Heart right ventricle (tissue), 16 donors: ENCODE results near the gene CNDP1. TPM values are rescaled to one million over a fixed set of nuclear protein-coding genes. Genes with fewer than 3 reads are reported as not detected.

Experiments
- ATAC-seq, 8 donors: fragments of 200-7000 bp; cut with Tn5 transposase; one replicate each; pipeline ENCODE4 v1.9.1; 2020; ENCODE audit warnings: mild to moderate bottlenecking in 8 of 8, moderate library complexity in 8 of 8, moderate number of reproducible peaks in 1 of 8
- DNase-seq, 2 donors: peaks; one replicate each; pipeline ENCODE4 v3.0.0-alpha.2; 2020
- H3K27ac ChIP-seq, 10 donors: fragments of 200-600 bp; sonication (generic) in 2 of 10; one replicate each; pipeline versions ENCODE4 v1.5.0 to v1.8.0; 2020 to 2022; ENCODE audit warnings: mild to moderate bottlenecking in 3 of 10
- H3K27me3 ChIP-seq, 7 donors: fragments of 200-600 bp; one replicate each; pipeline ENCODE4 v1.8.0; 2021 to 2022; ENCODE audit warnings: mild to moderate bottlenecking in 2 of 7
- H3K36me3 ChIP-seq, 9 donors: fragments of 200-600 bp; sonication (generic) in 1 of 9; one replicate each; pipeline versions ENCODE4 v1.5.0 to v1.8.0; 2020 to 2022; ENCODE audit warnings: mild to moderate bottlenecking in 2 of 9
- H3K4me1 ChIP-seq, 9 donors: fragments of 200-600 bp; sonication (generic) in 1 of 9; one replicate each; pipeline versions ENCODE4 v1.5.0 to v1.8.0; 2020 to 2022; ENCODE audit warnings: mild to moderate bottlenecking in 4 of 9
- H3K4me3 ChIP-seq, 10 donors: fragments of 200-600 bp; sonication (generic) in 2 of 10; one replicate each; pipeline versions ENCODE4 v1.5.0 to v1.8.0; 2020 to 2022; ENCODE audit warnings: mild to moderate bottlenecking in 7 of 10, moderate library complexity in 2 of 10
- H3K9me3 ChIP-seq, 11 donors: fragments of 200-600 bp in 10 of 11; sonication (generic) in 2 of 11; one replicate each; pipeline versions ENCODE4 v1.5.0 to v1.8.0; 2013 to 2022; ENCODE audit warnings: mild to moderate bottlenecking in 2 of 11, control low read depth in 1 of 11, moderate library complexity in 1 of 11
- WGBS, 2 donors: extraction: QIAGEN DNeasy Blood & Tissue Kit; methylation state at CpG; one replicate each; pipeline ENCODE4 v1.1.7; 2013; ENCODE audit warnings: inconsistent platforms in 1 of 2; 5-methylcytosine and 5-hydroxymethylcytosine counted together
- intact Hi-C, 10 donors: fragments of 100-400 bp; cut with DNase I; formaldehyde crosslinking; loops; one replicate each; pipeline versions ENCODE4 v1.11.1 to v1.14.2; 2022
- polyA plus RNA-seq, 2 donors: library from polyadenylated mRNA; stranded (reverse); fragments of 200-250 nt; gene quantifications; one replicate each; pipeline ENCODE4 v1.2.3, GENCODE V29; 2013
- total RNA-seq, 10 donors: library from RNA; stranded (reverse); fragmentation: NEBNext Ultra II Directional in 3 of 10; extraction: Animal tissue kit (Norgen Biotek cat#: 25700) in 3 of 10; gene quantifications; one replicate each; pipeline versions ENCODE4 v1.2.1 to v1.2.4, GENCODE V29; 2021 to 2023
- TF ChIP-seq, protein P1 (sequence below), 9 donors: fragments of 200-600 bp; sonication (generic) in 2 of 9; IDR thresholded peaks; one replicate each; pipeline versions ENCODE4 v1.5.0 to v1.8.0; 2021 to 2022; ENCODE audit warnings: antibody characterized with exemption in 9 of 9, mild to moderate bottlenecking in 5 of 9, moderate library complexity in 1 of 9
- donor health status: Arrhythmogenic right ventricular cardiomyopathy.
- donor health status: ischemic (EF 13 %, LVEDD 7.1; RV severe dilation, severe dysfunction).
- donor health status: healthy with polysubstance abuse.
- donor health status: DM: no; HTN: yes; CAD: no.
- donor health status: DM: no; HTN: no; CAD: no.
- donor health status: ischemic (EF 25% LVEDD 6.9; RV normal size, moderate dysfunction).
- donor health status: ischemic (EF 25% LVEDD 5.7; RV mildly dilated, moderate dysfunction).
- donor health status: healthy.
- donor health status: DM: yes; HTN: yes; CAD: no.
- donor health status: Ischemic cardiomyopathy.
- donor health status: ischemic (EF 35%, LVEDD 5.7; RV mildly dilated, moderate dysfunction).
- donor health status: nonischemic (EF 11% LVEDD 7.7; RV severe dilation, severe dysfunction).
- donor health status: DM: yes; HTN: yes; CAD: no.
- donor health status: PGD.
- donor health status: ischemic (EF 29% LVEDD 5.4; RV normal size, mild dysfunction).
- donor health status: nonischemic (EF 23%, LVEDD 6.1; RV moderate dilation, normal function).

The CNDP1 gene
- total and polyA plus RNA-seq, 12 donors, result 0.11 to 0.12 TPM; not detected in 10

DNA sequence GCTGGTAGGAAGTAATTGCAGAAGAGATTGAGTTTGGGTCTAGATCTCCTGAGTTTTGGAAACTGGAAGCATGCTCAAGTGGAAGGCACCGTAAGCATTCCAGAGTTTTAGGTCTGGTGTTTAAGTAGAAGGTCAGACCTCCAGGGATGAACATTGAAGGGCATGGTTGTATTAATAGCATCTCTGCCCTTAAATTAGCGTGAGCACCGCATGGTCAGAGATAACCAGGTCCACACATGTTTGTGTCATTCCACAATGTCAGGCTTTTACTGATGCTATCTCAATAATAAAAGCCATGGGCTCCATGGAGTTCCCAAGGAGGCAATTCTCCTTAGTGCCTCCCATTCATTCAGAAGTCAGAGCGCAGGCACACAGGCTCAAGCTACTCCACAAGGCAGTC is 35.1 kb downstream of the CNDP1 start:
- WGBS, 2 donors, result 61 to 63% methylated on average over 4 of the region's 4 CpGs
- peak in 5 of 8 donors; percentile 30 to 53 (median 44) for ATAC-seq
- Histone ChIP-seq H3K36me3 (no peaks in the 10 kb centered on the region), H3K4me3 (no peak overlapping the region), H3K27me3 (no peaks in the 10 kb centered on the region), H3K9me3 (peaks cover 0 to 9% (median 0%) of the 10 kb centered on the region in 11 donors), H3K27ac (no peak overlapping the region), H3K4me1 (peaks cover 0 to 3% (median 0%) of the 10 kb centered on the region in 9 donors)
- TF ChIP-seq, protein P1, sequence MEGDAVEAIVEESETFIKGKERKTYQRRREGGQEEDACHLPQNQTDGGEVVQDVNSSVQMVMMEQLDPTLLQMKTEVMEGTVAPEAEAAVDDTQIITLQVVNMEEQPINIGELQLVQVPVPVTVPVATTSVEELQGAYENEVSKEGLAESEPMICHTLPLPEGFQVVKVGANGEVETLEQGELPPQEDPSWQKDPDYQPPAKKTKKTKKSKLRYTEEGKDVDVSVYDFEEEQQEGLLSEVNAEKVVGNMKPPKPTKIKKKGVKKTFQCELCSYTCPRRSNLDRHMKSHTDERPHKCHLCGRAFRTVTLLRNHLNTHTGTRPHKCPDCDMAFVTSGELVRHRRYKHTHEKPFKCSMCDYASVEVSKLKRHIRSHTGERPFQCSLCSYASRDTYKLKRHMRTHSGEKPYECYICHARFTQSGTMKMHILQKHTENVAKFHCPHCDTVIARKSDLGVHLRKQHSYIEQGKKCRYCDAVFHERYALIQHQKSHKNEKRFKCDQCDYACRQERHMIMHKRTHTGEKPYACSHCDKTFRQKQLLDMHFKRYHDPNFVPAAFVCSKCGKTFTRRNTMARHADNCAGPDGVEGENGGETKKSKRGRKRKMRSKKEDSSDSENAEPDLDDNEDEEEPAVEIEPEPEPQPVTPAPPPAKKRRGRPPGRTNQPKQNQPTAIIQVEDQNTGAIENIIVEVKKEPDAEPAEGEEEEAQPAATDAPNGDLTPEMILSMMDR (IDR thresholded peaks at IDR 0.05), result no peak
- intact Hi-C loops, result no loop called here
- no peak for DNase-seq

DNA sequence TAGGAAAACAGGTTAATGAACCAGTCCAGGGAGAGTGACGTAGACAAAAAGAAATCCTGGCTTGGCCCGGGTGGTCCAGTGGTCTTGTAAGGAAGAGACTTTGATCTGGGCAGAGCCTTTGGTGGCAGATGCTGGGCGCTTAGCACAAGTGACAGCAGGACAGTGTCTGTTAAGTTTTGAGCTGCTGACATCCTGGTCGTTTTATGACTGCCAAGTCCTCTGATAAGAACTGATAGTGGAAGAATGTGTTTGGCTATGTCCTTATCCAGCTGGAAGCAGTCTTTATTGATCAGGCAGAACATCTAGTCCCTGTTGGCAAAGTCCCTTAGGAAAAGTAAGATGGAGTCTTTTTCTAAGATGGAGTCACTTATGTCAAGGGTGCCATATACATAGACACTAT is 36.0 kb downstream of the CNDP1 start:
- Histone ChIP-seq H3K27ac (no peak overlapping the region), H3K27me3 (no peaks in the 10 kb centered on the region), H3K9me3 (peaks cover 0 to 9% (median 0%) of the 10 kb centered on the region in 11 donors), H3K4me3 (no peak overlapping the region), H3K36me3 (no peaks in the 10 kb centered on the region), H3K4me1 (peaks cover 0 to 3% (median 0%) of the 10 kb centered on the region in 9 donors)
- ATAC-seq (peak in 2 of 8 donors; percentile 19 to 39), DNase-seq (no peak)
- WGBS, 2 donors, result 35 to 39% methylated on average over 4 of the region's 4 CpGs
- intact Hi-C loops, result no loop called here
- TF ChIP-seq, protein P1 (IDR thresholded peaks at IDR 0.05), result no peak

DNA sequence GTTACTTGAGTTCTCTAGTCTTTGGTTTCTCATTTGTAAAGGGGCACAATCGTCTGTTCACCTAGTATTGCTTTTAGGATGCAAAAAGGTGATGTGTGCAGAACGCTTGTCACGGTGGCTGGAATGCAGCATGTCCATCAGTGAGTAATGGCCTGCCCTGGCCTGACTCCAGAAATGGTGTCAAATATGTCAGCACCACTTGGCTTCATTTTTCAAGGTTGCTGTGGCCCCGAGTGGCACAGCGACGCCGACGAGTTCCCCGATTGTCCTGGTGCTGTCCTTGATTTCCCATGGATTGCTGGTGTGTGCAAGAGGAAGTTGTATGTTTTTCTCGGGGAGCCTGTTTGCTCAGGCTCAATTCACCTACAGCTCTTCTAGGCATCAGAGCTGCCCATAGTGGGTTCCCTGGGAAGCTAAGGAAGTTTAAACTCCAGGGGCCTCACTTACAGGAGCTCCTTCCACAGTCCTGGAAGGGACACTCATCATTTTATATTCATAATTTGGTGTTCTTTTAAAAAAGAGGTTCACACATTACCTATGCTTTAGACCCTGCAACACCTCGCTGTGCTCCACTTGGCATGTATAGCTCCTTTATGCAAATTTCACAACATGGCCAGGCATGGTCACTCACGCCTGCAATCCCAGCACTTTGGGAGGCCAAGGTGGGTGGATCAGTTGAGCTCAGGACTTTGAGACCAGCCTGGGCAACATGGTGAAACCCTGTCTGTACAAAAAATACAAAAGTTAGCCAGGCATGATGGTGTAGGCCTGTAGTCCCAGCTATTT is 37.8 kb downstream of the CNDP1 start:
- peak in 1 of 2 donors; percentile 23 for DNase-seq
- H3K27ac ChIP-seq, result no peak overlapping the region
- peak in 4 of 8 donors; percentile 49 to 79 (median 60) for ATAC-seq

DNA sequence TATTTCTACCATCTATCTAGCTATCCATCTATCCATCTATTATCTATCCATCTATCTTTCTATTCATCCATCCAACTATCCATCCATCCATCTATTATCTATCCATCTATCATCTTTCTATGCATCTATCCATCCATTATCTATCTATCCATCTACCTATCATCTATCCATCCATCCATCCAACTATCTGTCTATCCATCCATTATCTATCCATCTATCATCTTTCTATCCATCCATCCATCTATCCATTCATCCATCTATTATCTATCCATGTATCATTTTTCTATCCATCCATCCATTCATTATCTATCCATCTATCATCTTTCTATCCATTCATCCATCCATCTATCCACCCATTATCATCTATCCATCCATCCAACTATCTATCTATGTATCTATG is 38.8 kb downstream of the CNDP1 start:
- Histone ChIP-seq H3K36me3 (no peaks in the 10 kb centered on the region), H3K9me3 (no peaks in the 10 kb centered on the region), H3K4me1 (peaks cover 0 to 3% (median 0%) of the 10 kb centered on the region in 9 donors), H3K4me3 (no peak overlapping the region), H3K27ac (no peak overlapping the region), H3K27me3 (no peaks in the 10 kb centered on the region)
- ATAC-seq (no peak), DNase-seq (no peak)
- intact Hi-C loops, result no loop called here
- TF ChIP-seq, protein P1 (IDR thresholded peaks at IDR 0.05), result no peak

More for the DNA sequence above, 37.8 kb downstream of the CNDP1 start:
- Histone ChIP-seq H3K36me3 (no peaks in the 10 kb centered on the region), H3K9me3 (no peaks in the 10 kb centered on the region), H3K4me1 (peaks cover 0 to 3% (median 0%) of the 10 kb centered on the region in 9 donors), H3K27me3 (no peaks in the 10 kb centered on the region), H3K4me3 (no peak overlapping the region)
- intact Hi-C loops, result no loop called here
- 62 to 67% methylated on average over 12 of the region's 12 CpGs for WGBS, 2 donors
- TF ChIP-seq, protein P1 (IDR thresholded peaks at IDR 0.05), result no peak
